Immature natural killer cell (primary cell): ENCODE data around the gene FNDC10. TPM values are rescaled to one million over a fixed set of nuclear protein-coding genes. Genes with fewer than 3 reads are reported as not detected.

Experiments used
- DNase-seq, 3 donors: peaks; one replicate each; pipeline ENCODE4 v3.0.0; 2022; ENCODE audit warnings: mixed read lengths in 1 of 3
- H3K27ac Mint-ChIP-seq, 6 donors: one replicate each; pipeline ENCODE4 v1.8.0; 2020; ENCODE audit warnings: mixed read lengths in 6 of 6, mild to moderate bottlenecking in 5 of 6, inconsistent platforms in 4 of 6, moderate library complexity in 3 of 6
- H3K27me3 Mint-ChIP-seq, 3 donors: one replicate each; pipeline ENCODE4 v1.8.0; 2020 to 2021; ENCODE audit warnings: low read depth in 3 of 3, mild to moderate bottlenecking in 3 of 3, mixed read lengths in 3 of 3, moderate library complexity in 3 of 3, inconsistent platforms in 1 of 3
- H3K36me3 Mint-ChIP-seq, 3 donors: one replicate each; pipeline ENCODE4 v1.8.0; 2020; ENCODE audit warnings: mixed read lengths in 3 of 3, inconsistent platforms in 2 of 3, mild to moderate bottlenecking in 2 of 3
- H3K4me1 Mint-ChIP-seq, 2 donors: one replicate each; pipeline ENCODE4 v1.8.0; 2020; ENCODE audit warnings: inconsistent platforms in 2 of 2, mild to moderate bottlenecking in 2 of 2, mixed read lengths in 2 of 2, moderate library complexity in 1 of 2
- H3K4me3 Mint-ChIP-seq, 5 donors: one replicate each; pipeline ENCODE4 v1.8.0; 2020; ENCODE audit warnings: mild to moderate bottlenecking in 5 of 5, mixed read lengths in 5 of 5, inconsistent platforms in 3 of 5, moderate library complexity in 3 of 5
- H3K9me3 Mint-ChIP-seq, 6 donors: one replicate each; pipeline ENCODE4 v1.8.0; 2020; ENCODE audit warnings: mild to moderate bottlenecking in 6 of 6, mixed read lengths in 6 of 6, inconsistent platforms in 4 of 6, moderate library complexity in 3 of 6
- polyA plus RNA-seq, 3 donors: library from polyadenylated mRNA; unstranded; fragments of 300-500 nt; fragmentation: Illumina TruSeq; gene quantifications; one replicate each; pipeline ENCODE4 v1.2.3, GENCODE V29; 2021

FNDC10 gene
- polyA plus RNA-seq, 3 donors from 2014 or later = 0.64 to 1.4 (median 1.1) TPM

- DNase-seq = no peak
- H3K27ac Mint-ChIP-seq = no peak overlapping the region
- no peaks in the 10 kb centered on the region for H3K36me3 Mint-ChIP-seq
- peaks cover 0 to 5% of the 10 kb centered on the region in 2 donors for H3K4me1 Mint-ChIP-seq
- no peak overlapping the region for H3K4me3 Mint-ChIP-seq
- H3K9me3 Mint-ChIP-seq = no peaks in the 10 kb centered on the region
- H3K27me3 Mint-ChIP-seq = peaks cover 1 to 5% (median 2%) of the 10 kb centered on the region in 3 donors
These were observed 5.2 kb downstream of the FNDC10 start for GRCh38 chr1:1594602-1595260.

- no peak for DNase-seq
- peaks cover 2 to 5% (median 2%) of the 10 kb centered on the region in 3 donors for H3K27me3 Mint-ChIP-seq
- H3K9me3 Mint-ChIP-seq = no peaks in the 10 kb centered on the region
- no peak overlapping the region for H3K4me3 Mint-ChIP-seq
- peaks cover 0 to 5% of the 10 kb centered on the region in 2 donors for H3K4me1 Mint-ChIP-seq
- H3K27ac Mint-ChIP-seq = no peak overlapping the region
- H3K36me3 Mint-ChIP-seq = no peaks in the 10 kb centered on the region
These were observed 5.9 kb downstream of the FNDC10 start for GRCh38 chr1:1593834-1594601.

- Mint-ChIP-seq H3K27ac (no peak overlapping the region), H3K4me3 (no peak overlapping the region), H3K36me3 (no peaks in the 10 kb centered on the region), H3K4me1 (no peaks in the 10 kb centered on the region), H3K27me3 (peaks cover 2 to 4% (median 2%) of the 10 kb centered on the region in 3 donors), H3K9me3 (no peaks in the 10 kb centered on the region)
- DNase-seq = no peak
These were observed 8.5 kb downstream of the FNDC10 start for GRCh38 chr1:1591452-1591851.

GRCh38 chr1:1583347-1584010 lies 16.5 kb downstream of the FNDC10 start:
- H3K27ac Mint-ChIP-seq = no peak overlapping the region
- H3K9me3 Mint-ChIP-seq = no peaks in the 10 kb centered on the region
- H3K36me3 Mint-ChIP-seq = no peaks in the 10 kb centered on the region
- H3K4me1 Mint-ChIP-seq = no peaks in the 10 kb centered on the region
- no peak overlapping the region for H3K4me3 Mint-ChIP-seq
- peaks cover 0 to 10% (median 4%) of the 10 kb centered on the region in 3 donors for H3K27me3 Mint-ChIP-seq
- DNase-seq = no peak

- H3K4me1 Mint-ChIP-seq = no peaks in the 10 kb centered on the region
- H3K27me3 Mint-ChIP-seq = peaks cover 4 to 10% (median 4%) of the 10 kb centered on the region in 3 donors
- H3K9me3 Mint-ChIP-seq = no peaks in the 10 kb centered on the region
- no peak overlapping the region for H3K4me3 Mint-ChIP-seq
- no peak overlapping the region for H3K27ac Mint-ChIP-seq
- H3K36me3 Mint-ChIP-seq = no peaks in the 10 kb centered on the region
- DNase-seq = no peak
These were observed 17.2 kb downstream of the FNDC10 start for GRCh38 chr1:1582585-1583346.

- H3K27ac Mint-ChIP-seq = no peak overlapping the region
These were observed 21.5 kb downstream of the FNDC10 start for GRCh38 chr1:1578371-1578940.

GRCh38 chr1:1577367-1578011 lies 22.4 kb downstream of the FNDC10 start:
- no peak overlapping the region for H3K4me3 Mint-ChIP-seq

More at GRCh38 chr1:1578371-1578940, 21.5 kb downstream of the FNDC10 start:
- Mint-ChIP-seq H3K4me1 (peaks cover 16 to 21% of the 10 kb centered on the region in 2 donors), H3K36me3 (peaks cover 0 to 4% (median 0%) of the 10 kb centered on the region in 3 donors), H3K27me3 (peaks cover 15 to 23% (median 17%) of the 10 kb centered on the region in 3 donors), H3K4me3 (no peak overlapping the region), H3K9me3 (no peaks in the 10 kb centered on the region)
- DNase-seq = no peak

GRCh38 chr1:1574721-1575537 lies 25.0 kb downstream of the FNDC10 start, which contains the start of gene SSU72:
Gene SSU72, minus strand, starts transcription at chr1:1574863. Its CDS starts 306 bp downstream, at chr1:1574557.
- H3K27ac Mint-ChIP-seq = peak within 1 kb of the TSS; percentile 99 to 100 (median 100)
- H3K9me3 Mint-ChIP-seq = no peaks in the 10 kb centered on the region
- H3K27me3 Mint-ChIP-seq = peaks cover 16 to 28% (median 23%) of the 10 kb centered on the region in 3 donors
- peaks cover 36 to 39% of the 10 kb centered on the region in 2 donors for H3K4me1 Mint-ChIP-seq
- peak within 1 kb of the TSS; percentile 98 to 99 (median 98) for H3K4me3 Mint-ChIP-seq
- H3K36me3 Mint-ChIP-seq = peaks cover 0 to 5% (median 4%) of the 10 kb centered on the region in 3 donors
- DNase-seq = peak; percentile 92 to 95 (median 93)

More at GRCh38 chr1:1577367-1578011, 22.4 kb downstream of the FNDC10 start:
- H3K27me3 Mint-ChIP-seq = peaks cover 16 to 27% (median 19%) of the 10 kb centered on the region in 3 donors
- no peak overlapping the region for H3K27ac Mint-ChIP-seq
- H3K9me3 Mint-ChIP-seq = no peaks in the 10 kb centered on the region
- H3K36me3 Mint-ChIP-seq = peaks cover 0 to 4% (median 0%) of the 10 kb centered on the region in 3 donors
- DNase-seq = no peak
- peaks cover 21 to 25% of the 10 kb centered on the region in 2 donors for H3K4me1 Mint-ChIP-seq

GRCh38 chr1:1573843-1574720 lies 25.9 kb downstream of the FNDC10 start:
- peaks cover 0 to 5% (median 4%) of the 10 kb centered on the region in 3 donors for H3K36me3 Mint-ChIP-seq
- H3K27me3 Mint-ChIP-seq = peaks cover 16 to 25% (median 23%) of the 10 kb centered on the region in 3 donors
- peak overlapping the region; percentile 96 to 100 (median 99) for H3K27ac Mint-ChIP-seq
- H3K4me1 Mint-ChIP-seq = peaks cover 43 to 47% of the 10 kb centered on the region in 2 donors
- peak; percentile 86 to 91 (median 89) for DNase-seq
- H3K9me3 Mint-ChIP-seq = no peaks in the 10 kb centered on the region
- peak overlapping the region; percentile 98 to 99 (median 98) for H3K4me3 Mint-ChIP-seq

GRCh38 chr1:1569341-1569740 lies 30.6 kb downstream of the FNDC10 start:
- H3K36me3 Mint-ChIP-seq = peaks cover 4 to 12% (median 12%) of the 10 kb centered on the region in 3 donors
- H3K27ac Mint-ChIP-seq = peak overlapping the region; percentile 22 to 76 (median 63)
- peak overlapping the region in 1 of 5 donors; percentile 2 for H3K4me3 Mint-ChIP-seq
- peaks cover 8 to 19% (median 17%) of the 10 kb centered on the region in 3 donors for H3K27me3 Mint-ChIP-seq
- peaks cover 58 to 63% of the 10 kb centered on the region in 2 donors for H3K4me1 Mint-ChIP-seq
- no peaks in the 10 kb centered on the region for H3K9me3 Mint-ChIP-seq
- no peak for DNase-seq

GRCh38 chr1:1567891-1568291 lies 32.0 kb downstream of the FNDC10 start:
- Mint-ChIP-seq H3K9me3 (no peaks in the 10 kb centered on the region), H3K4me1 (peaks cover 57 to 61% of the 10 kb centered on the region in 2 donors), H3K27me3 (peaks cover 0 to 13% (median 11%) of the 10 kb centered on the region in 3 donors), H3K4me3 (no peak overlapping the region), H3K36me3 (peaks cover 11 to 21% (median 17%) of the 10 kb centered on the region in 3 donors), H3K27ac (peak overlapping the region in 4 of 6 donors; percentile 24 to 86 (median 59))
- DNase-seq = no peak
